Activated naive CD8-positive, alpha-beta T cell (primary cell): ENCODE data around the gene TOP3B.

ENCODE experiments used
- H3K27ac Mint-ChIP-seq: one replicate; pipeline ENCODE4 v1.8.0; 2021; ENCODE audit warnings: mixed read lengths
- H3K27me3 Mint-ChIP-seq: one replicate; pipeline ENCODE4 v1.8.0; 2021; ENCODE audit warnings: mixed read lengths
- H3K36me3 Mint-ChIP-seq: one replicate; pipeline ENCODE4 v1.8.0; 2021; ENCODE audit warnings: mixed read lengths
- H3K4me1 Mint-ChIP-seq: one replicate; pipeline ENCODE4 v1.8.0; 2021; ENCODE audit warnings: low read depth, mixed read lengths
- H3K4me3 Mint-ChIP-seq: one replicate; pipeline ENCODE4 v1.8.0; 2021; ENCODE audit warnings: mild to moderate bottlenecking, mixed read lengths
- H3K9me3 Mint-ChIP-seq: one replicate; pipeline ENCODE4 v1.8.0; 2021; ENCODE audit warnings: low read depth, mixed read lengths

TOP3B gene

DNA sequence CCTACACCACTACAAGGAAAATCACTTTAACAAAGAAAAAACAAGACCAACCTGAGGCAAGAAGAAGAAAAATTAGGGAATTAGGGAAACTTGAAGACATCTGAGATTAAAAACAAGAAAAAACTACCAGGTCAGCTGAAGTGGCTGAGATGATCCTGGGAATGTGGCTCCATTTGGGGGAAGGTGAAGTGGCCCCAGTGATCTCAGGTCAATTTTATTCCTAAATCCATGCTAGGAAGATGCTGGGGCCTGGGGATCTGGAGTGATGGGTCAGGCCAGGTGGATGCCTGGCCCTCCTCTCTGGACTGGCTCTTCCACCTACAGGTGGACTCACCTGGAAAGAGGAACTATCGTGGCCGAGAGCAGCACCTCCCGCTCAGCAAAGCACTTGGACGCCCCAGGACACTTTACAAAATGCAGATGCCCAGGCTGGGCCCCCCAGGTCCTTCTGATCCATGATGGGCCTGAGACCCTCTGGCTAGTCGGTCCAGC is 6.7 kb downstream of the TOP3B start:
- peaks cover 28% of the 10 kb centered on the region for H3K4me1 Mint-ChIP-seq
- no peaks in the 10 kb centered on the region for H3K9me3 Mint-ChIP-seq
- no peak overlapping the region for H3K27ac Mint-ChIP-seq
- no peak overlapping the region for H3K4me3 Mint-ChIP-seq
- H3K36me3 Mint-ChIP-seq, result no peaks in the 10 kb centered on the region
- H3K27me3 Mint-ChIP-seq, result no peaks in the 10 kb centered on the region

DNA sequence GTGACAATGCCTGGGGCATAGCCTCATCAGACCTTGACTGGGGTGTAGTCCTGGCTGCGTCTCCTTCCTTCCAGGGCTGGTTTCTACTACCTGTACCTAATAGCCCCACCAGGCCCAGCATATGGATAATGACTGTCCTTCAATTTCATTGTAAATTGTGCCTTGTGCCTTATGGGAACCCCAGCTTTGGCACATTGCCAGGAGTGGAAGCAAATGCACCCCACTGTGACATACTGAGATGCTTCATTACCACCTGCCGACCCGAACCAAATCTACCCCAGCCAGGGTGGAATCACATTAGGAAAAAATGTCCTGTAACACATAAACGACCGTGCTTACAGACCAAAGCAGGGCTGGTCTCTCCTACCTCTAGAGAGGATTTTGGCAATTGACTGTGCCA is 7.3 kb downstream of the TOP3B start:
- no peak overlapping the region for H3K27ac Mint-ChIP-seq
- H3K27me3 Mint-ChIP-seq, result no peaks in the 10 kb centered on the region
- H3K4me1 Mint-ChIP-seq, result peaks cover 24% of the 10 kb centered on the region
- H3K36me3 Mint-ChIP-seq, result no peaks in the 10 kb centered on the region
- H3K9me3 Mint-ChIP-seq, result no peaks in the 10 kb centered on the region
- no peak overlapping the region for H3K4me3 Mint-ChIP-seq

DNA sequence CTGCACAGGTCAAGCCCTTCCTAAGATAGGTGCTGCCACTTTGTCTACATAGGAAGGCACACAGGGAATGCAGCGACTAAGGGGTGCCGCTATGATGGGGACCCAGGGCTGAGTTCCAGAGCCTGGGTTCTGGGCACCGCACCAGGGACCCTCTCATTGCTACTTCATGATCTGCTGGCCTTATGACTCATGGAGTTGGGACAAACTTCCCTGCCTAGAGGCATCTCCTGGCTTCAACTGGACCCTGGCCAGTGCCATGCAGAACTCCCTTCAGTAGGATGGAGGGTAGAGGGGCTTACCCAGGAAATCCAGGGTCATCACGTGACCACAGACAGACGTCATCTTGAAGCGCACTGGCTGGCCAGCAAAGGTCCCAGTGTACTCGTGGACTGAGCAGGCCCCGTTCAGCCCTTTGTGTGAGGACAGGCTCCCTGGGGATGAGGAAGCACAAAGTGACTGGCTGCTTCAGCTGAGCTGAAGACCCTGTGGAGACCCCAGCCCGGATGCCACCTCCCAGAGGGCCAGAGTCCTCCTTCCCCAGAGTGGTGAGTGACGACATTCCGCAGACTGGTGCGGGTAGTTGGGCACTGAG is 8.4 kb downstream of the TOP3B start:
- Mint-ChIP-seq H3K27ac (no peak overlapping the region), H3K9me3 (no peaks in the 10 kb centered on the region), H3K27me3 (no peaks in the 10 kb centered on the region), H3K4me3 (no peak overlapping the region), H3K36me3 (no peaks in the 10 kb centered on the region), H3K4me1 (peaks cover 18% of the 10 kb centered on the region)

DNA sequence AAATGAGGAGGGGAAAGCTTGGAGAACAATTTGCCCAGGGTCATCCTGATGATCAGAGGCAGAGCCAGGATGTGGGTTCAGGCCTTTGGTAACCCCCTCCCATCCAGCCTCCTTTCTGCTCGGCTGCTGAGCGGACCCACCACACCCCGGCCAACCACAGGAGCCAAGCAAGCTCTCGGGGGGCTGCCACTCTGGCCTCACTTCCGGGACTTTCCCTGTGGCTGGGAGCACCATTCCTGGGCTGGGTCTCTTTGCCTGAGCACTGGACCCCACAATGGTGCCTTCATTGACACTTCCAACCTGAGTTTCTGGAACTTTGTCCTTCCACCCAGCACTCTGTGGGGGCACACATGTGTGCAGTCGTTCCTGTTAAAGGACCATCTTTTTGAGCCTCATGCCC is 9.8 kb downstream of the TOP3B start:
- Mint-ChIP-seq H3K9me3 (no peaks in the 10 kb centered on the region), H3K27ac (no peak overlapping the region), H3K4me3 (no peak overlapping the region), H3K36me3 (no peaks in the 10 kb centered on the region), H3K27me3 (no peaks in the 10 kb centered on the region), H3K4me1 (peaks cover 8% of the 10 kb centered on the region)

DNA sequence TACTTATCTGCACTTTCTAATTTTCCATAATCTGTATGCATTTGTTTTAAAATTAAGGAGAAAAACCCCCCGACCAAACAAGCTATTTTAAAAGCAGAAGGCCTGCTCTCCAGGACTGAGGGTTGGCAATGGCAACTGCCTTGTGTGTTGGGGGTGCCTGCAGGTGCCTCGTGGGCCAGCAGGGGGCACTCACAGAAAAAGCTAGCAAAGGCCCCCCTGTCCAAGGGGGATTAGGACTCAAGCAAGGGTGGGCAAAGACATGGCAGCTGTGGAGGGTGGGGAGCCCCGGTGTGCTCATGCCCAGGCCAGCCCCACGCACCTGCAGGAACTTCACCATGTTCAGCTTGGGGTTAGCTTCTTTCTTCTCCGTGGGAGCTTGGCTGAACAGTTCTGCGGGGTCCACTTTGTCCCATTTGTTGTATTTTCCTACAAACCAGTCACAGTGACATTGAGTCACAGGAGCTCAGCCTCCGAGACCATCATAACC is 10.3 kb downstream of the TOP3B start:
- Mint-ChIP-seq H3K9me3 (no peaks in the 10 kb centered on the region), H3K4me1 (peaks cover 8% of the 10 kb centered on the region), H3K4me3 (no peak overlapping the region), H3K27ac (no peak overlapping the region), H3K27me3 (no peaks in the 10 kb centered on the region), H3K36me3 (peaks cover 1% of the 10 kb centered on the region)

DNA sequence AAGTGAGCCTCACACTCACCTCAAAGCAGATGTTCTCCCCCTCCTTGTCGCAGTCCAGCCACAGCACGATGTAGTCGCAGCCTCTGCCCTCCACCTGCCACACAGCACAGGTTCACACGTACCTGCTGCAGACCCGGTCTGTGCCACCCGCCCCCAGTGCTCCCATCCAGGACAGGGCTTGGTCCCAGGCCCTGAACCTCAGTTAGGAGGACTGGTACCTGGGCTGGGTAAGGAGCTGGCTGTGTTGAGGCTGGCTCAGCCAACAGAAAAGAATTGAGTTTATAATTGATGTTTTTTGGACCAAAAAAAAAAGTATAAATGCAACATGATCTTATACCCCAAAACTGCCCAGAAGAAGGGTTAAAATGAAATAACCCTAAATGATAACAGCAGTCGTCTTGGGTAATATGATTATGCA is 10.7 kb downstream of the TOP3B start:
- Mint-ChIP-seq H3K36me3 (peaks cover 5% of the 10 kb centered on the region), H3K27me3 (no peaks in the 10 kb centered on the region), H3K9me3 (no peaks in the 10 kb centered on the region), H3K27ac (no peak overlapping the region), H3K4me1 (peaks cover 9% of the 10 kb centered on the region), H3K4me3 (no peak overlapping the region)

DNA sequence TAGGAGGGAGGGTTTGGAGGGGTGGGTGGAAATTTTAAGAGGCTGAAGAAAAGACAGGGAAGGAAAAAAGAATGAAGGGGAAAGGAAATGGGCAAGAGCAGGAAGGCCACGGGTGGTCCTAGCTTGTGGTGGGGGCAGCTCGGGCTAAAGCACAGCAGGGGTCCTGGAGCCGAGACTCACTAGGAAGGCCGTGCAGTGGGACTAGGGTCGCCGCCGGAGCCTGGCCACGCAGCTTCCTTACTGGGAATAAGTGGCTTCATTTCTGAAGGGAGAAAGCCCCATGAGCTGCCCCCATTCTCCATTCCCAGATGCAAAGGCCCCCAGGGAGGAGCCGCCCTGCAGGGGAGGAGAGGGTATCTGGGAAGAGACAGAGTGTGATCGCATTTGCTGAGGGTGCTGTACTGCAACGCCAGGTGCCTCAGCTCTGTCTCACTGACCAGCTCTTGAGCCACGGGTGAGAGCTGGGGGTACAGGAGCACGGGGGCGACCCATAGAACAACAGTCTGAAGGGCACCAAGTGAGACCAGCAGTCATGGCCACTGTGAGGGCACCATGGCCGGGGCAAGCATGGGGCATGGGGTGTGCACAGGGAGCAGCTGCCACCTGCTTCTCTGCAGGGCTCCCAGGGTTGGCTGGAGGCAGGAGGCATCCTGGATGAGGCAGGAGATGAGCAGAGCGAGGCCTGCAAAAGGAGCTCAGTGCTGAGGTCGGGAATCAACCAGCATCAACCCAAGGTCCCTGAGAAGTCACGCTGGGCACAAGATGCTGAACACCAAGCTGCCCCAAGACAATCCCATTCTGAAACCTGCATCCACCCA is 11.6 kb downstream of the TOP3B start:
- Mint-ChIP-seq H3K27ac (no peak overlapping the region), H3K9me3 (no peaks in the 10 kb centered on the region)

DNA sequence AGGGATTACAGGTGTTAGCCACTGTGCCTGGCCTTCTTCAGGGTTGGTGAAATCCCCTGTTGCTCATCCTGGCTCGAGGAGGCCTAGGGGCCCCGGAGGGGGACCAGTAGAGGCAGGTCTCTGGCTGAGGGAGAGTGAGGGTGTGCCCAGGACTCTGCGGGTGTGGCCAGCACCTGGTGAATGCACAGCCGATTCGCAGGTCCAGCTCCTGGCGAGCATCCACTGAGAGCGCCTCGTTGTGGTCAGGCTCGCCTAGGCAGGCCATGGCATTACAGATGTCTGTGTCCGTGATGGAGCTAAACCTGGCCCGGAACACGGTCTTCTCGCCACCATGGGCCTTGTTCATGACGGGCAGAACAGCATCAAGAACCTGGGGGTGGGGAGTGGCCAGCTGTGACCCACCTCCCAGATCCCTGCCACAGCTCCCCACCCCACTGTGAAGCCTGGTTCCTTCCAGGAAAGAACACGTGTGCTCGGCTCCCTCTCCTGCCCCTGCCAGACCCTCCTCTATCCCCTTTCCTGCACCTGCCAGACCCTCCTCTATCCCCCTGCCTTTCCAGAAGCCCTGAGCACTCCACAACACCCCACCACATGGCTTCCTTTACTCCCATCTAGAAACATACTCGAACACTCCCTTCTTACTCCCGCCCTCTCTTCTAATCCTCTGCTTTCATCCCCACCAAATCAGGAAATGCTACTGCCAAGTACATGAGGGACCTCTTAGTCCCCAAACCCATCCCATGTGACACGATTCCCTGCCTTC is 12.4 kb downstream of the TOP3B start:
- Mint-ChIP-seq H3K36me3 (peaks cover 5% of the 10 kb centered on the region), H3K4me3 (no peak overlapping the region), H3K4me1 (peaks cover 3% of the 10 kb centered on the region), H3K27ac (no peak overlapping the region), H3K27me3 (no peaks in the 10 kb centered on the region), H3K9me3 (no peaks in the 10 kb centered on the region)

More for the DNA sequence above, 11.6 kb downstream of the TOP3B start:
- Mint-ChIP-seq H3K4me1 (peaks cover 7% of the 10 kb centered on the region), H3K4me3 (no peak overlapping the region), H3K27me3 (no peaks in the 10 kb centered on the region), H3K36me3 (peaks cover 5% of the 10 kb centered on the region)

DNA sequence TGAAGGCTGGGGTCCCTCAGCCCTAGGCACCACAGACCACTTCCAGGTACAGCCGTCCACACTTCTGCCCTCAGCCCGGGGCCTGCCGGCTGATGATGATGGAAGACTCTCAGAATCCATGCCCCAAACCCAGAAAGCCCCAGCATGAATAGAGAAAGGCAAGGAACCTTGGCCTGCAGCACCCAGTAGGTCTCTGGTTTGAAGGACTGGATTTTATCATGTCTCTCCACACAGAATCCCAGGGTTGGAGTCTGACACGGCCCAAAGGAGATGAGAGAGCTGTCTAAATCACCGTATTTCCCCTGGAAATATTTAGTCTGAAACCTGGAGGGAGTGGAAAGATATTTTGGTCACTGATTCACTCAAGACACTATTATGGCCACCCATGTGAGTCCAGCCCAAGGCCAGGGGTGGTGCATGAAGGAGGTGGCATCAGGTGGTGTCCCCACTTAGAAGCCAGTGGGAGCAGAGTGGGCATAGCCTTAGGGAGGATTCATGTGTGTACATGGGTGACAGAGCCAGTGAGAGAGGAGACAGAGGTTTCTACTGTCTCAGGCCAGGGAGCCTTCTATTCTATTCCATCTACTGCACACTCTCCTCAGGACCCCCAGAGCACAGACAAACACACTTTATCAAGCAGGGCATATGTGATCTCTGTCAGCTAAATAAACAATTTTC is 14.0 kb downstream of the TOP3B start:
- Mint-ChIP-seq H3K36me3 (peaks cover 5% of the 10 kb centered on the region), H3K9me3 (no peaks in the 10 kb centered on the region), H3K4me1 (peaks cover 3% of the 10 kb centered on the region), H3K27me3 (no peaks in the 10 kb centered on the region), H3K27ac (no peak overlapping the region), H3K4me3 (no peak overlapping the region)

DNA sequence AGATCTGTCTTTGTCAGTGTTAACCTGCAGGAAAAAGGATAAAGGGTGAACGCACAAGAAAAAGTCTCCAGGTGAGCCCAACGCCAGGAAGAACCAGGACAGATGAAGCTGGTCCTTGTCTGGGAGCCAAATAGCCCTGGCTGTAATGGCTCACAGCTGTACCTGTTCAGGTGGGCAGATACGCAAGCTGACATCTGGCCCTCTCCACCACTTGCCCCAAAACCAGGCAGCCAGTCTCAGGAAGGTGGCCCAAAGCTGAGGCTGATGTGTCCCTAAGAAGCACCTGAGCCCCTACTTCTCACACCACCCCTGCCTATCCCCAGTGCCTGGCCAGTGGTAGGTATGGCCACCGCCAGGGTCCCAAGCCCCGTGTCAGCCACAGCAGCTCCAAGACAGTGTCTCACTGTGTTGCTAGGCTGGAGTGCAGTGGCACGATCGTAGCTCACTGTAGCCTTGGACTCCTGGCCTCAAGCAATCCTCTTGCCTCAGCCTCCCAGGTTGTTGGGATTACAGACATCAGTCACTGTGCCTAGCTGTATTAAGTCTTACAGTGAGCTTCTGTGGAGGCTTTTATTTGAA is 14.8 kb downstream of the TOP3B start:
- H3K4me1 Mint-ChIP-seq, result peaks cover 3% of the 10 kb centered on the region
- H3K9me3 Mint-ChIP-seq, result no peaks in the 10 kb centered on the region
- H3K36me3 Mint-ChIP-seq, result peaks cover 5% of the 10 kb centered on the region
- no peak overlapping the region for H3K4me3 Mint-ChIP-seq
- H3K27ac Mint-ChIP-seq, result no peak overlapping the region
- H3K27me3 Mint-ChIP-seq, result no peaks in the 10 kb centered on the region

DNA sequence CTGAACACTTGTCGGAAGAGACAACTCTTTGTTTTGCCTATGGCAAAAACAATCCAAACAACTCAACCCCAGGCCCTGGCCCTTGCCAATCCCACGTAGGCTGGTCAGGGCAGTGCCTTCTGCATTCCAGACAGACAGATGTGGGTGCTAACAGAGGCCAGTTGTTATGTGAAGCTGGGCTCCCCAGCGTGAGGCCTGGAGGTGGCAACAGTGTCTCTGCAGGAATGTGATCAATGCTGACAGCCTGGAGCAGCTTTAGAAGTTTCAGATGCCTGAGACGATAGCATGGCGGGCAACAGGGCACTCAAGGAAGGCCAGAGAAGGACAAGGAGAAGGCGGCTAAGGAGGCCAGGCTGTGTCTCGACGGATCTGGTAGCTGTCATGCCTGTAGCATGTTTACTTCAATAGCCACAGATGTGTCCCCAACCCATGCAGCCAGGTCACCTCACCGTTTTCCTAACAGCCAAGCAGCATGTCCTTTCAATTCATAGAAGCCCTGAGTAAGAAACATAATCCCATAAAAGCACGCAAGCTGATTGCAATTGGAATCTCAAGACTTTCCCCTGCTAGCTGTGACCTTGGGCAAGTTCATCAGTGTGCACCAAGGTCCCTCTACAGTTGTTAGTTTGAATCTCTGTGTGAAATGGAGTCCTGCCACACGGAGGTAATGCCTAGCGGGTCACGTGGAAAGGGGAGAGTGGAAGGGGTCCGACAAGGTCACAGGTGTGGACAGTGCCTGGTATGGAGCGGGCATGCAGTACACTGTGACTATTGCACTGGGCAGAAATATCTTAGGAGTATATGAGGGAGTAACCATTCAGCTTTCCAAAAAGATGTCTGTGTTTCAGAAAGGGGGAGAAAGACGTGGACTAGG is 15.7 kb downstream of the TOP3B start:
- peaks cover 5% of the 10 kb centered on the region for H3K36me3 Mint-ChIP-seq

DNA sequence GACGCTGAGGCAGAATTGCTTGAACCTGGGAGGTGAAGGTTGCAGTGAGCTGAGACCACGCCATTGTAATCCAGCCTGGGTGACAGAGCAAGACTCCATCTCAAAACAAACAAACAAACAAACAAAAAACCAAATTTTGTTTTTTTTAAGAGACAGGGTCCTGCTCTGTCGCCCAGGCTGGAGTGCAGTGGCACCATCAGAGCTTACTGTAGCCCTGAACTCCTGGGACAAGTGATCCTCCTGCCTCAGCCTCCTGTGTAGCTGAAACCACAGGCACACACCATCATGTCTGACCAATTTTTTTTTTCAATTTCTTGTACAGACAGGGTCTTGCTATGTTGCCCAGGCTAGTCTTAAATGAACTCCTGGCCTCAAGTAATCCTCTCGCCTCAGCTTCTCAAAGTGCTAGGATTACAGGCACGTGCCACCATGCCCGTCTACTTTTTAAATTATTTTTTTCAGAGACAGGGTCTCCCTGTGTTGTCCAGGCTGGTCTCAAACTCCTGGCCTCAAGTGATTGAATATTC is 16.8 kb downstream of the TOP3B start:
- Mint-ChIP-seq H3K9me3 (no peaks in the 10 kb centered on the region), H3K4me1 (peaks cover 1% of the 10 kb centered on the region), H3K27me3 (no peaks in the 10 kb centered on the region), H3K36me3 (peaks cover 5% of the 10 kb centered on the region), H3K27ac (no peak overlapping the region), H3K4me3 (no peak overlapping the region)

More for the DNA sequence above, 15.7 kb downstream of the TOP3B start:
- H3K4me3 Mint-ChIP-seq, result no peak overlapping the region
- no peaks in the 10 kb centered on the region for H3K9me3 Mint-ChIP-seq
- H3K4me1 Mint-ChIP-seq, result peaks cover 1% of the 10 kb centered on the region
- H3K27me3 Mint-ChIP-seq, result no peaks in the 10 kb centered on the region
- H3K27ac Mint-ChIP-seq, result no peak overlapping the region

DNA sequence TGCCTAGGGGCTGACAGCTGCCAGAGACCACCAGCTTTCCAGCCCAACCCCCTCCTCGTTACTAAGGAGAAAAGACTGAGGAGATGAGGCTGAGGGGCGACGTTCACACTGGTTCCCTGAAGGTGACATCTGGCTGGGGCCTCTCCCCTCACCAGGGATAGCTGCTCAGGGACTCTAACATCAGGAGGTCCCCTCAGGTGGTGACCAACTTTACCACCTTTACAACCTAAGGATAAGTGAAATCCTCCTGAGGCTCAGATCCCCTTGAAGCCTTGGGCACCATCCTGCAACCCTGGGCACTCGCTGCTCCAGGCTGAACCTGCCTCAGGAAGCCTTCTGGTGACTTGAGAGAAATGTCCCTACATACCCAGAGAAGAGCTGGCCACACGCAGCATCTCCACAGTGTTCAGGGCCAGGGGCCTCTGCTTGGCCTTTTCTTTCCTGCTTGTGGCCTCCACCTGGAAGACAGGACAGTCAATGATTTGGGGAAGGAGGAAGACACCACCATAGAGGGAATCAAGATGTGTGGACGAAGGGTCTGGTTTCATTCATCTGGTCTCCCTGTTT is 17.6 kb downstream of the TOP3B start:
- H3K27ac Mint-ChIP-seq, result no peak overlapping the region
- no peaks in the 10 kb centered on the region for H3K9me3 Mint-ChIP-seq
- H3K4me1 Mint-ChIP-seq, result peaks cover 1% of the 10 kb centered on the region
- no peak overlapping the region for H3K4me3 Mint-ChIP-seq
- peaks cover 5% of the 10 kb centered on the region for H3K36me3 Mint-ChIP-seq
- no peaks in the 10 kb centered on the region for H3K27me3 Mint-ChIP-seq
